Stimulated activated naive CD4-positive, alpha-beta T cell (primary cell): ENCODE measurements around the gene PPP1CB.
A peak's percentile ranks its signal among the peaks of the same experiment; 100 is the strongest.
"Not testable (repeated sequence)": the region's sequence is repeated elsewhere in the genome, so short reads cannot be mapped to it uniquely, and the experiment has no call there.

Source experiments
- DNase-seq, 6 experiments: peaks; one replicate each; lab custom pipeline; 2025; lab: John Stamatoyannopoulos, UW

PPP1CB gene

DNA sequence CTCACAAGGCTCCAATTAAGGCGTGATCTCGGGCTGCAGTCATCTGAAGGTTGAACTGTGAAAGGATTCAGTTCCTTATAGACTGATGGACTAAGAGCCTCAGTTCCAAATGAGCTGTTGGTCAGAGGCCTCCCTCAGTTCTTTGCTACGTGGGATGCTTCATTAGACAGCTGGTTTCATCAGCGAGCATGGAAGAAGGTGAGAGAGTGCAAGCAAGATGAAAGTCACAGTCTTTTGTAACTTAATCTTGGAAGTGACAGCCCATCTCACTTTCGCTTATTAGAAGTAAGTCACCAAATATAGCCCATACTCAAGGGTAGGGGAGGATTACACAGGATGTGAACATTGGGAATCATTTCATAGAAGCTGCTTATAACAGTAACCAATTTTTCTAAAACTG is 26.8 kb downstream of the PPP1CB start:
- DNase-seq: no peak

DNA sequence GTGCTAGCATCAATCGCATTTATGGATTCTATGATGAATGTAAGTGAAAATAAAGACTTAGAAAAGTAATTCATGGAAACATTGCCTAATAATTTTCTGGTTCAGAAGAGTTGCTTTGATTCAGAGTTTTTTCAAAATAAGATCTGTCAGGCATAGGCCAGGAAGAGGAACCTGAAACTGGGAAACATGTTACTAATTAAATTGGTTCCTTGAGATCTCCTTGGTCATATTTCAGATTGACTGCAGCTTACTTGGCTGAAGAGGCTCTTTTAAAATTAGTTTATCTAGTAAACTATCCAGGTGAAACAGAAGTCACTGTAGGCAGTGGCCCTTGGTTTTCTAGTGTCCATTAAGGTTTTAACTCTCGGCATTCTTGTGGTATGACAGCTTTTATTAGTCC is 27.4 kb downstream of the PPP1CB start:
- no peak for DNase-seq

DNA sequence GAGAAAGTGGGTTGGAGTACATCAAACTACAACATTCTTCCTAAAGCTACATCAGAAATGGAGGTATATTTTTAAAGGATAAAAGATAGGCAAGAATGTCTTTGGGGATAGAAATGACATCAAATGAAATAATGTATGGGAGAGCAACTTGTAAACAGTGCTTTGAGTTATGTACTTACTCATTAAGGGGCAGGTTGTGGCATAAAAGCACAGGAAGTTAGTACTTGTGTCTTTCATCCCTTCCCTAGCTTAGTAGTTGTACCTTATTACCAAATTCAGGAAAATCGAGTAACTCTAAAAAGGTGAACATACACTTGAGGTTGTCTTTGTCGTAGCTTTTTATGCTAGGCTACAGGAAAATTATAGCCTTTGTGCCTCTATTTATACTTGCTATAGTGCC is 28.9 kb downstream of the PPP1CB start:
- DNase-seq: no peak

DNA sequence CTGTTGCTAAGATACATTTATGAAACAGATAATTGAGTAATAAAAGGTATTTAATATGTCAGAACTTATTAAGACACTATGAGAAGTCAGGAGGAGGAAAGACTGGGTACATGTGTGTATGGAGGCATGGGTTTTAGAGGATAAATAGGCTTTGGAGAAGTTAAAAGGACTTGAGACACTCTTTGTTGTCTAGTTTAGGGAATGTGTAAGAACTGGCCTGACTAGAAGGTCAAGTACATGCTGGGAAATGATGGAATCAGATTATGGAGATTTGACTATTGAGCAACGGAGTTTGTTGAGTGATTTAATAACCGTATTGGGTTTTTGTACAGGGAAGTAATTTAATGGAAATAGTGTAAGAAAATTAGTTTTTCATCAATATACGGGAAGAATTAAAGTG is 30.8 kb downstream of the PPP1CB start:
- no peak for DNase-seq

DNA sequence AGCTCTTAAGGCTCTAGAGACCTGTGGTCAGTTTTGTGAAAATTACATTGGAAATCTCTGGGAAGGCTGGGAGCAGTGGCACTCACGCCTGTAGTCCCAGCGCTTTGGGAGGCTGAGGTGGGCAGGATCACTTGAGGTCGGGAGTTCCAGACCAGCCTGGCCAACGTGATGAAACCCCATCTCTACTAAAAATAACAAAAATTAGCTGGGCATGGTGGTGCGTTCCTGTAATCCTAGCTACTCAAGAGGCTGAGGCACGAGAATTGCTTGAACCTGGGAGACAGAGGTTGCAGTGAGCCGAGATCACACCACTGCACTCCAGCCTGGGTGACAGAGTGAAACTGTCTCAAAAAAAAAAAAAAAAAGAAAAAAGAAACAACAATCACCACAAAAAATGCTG is 32.9 kb downstream of the PPP1CB start:
- not testable (repeated sequence) for DNase-seq

DNA sequence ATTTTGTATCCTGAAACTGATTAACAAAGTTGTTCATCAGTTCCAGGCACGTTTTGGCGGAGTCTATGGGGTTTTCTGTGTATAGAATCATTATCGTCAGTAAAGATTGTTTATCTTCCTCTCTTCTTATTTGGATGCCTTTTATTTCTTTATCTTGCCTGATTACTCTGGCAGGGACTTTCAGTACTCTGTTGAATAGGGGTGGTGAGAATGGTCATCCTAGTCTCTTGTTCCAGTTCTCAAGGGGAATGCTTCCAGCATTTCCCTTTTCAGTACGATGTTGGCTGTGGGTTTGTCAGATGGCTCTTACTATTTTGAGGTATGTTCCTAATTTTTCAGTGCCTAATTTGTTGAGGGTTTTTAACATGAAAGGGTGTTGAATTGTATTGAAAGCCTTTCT is 45.0 kb downstream of the PPP1CB start:
- DNase-seq: no peak

DNA sequence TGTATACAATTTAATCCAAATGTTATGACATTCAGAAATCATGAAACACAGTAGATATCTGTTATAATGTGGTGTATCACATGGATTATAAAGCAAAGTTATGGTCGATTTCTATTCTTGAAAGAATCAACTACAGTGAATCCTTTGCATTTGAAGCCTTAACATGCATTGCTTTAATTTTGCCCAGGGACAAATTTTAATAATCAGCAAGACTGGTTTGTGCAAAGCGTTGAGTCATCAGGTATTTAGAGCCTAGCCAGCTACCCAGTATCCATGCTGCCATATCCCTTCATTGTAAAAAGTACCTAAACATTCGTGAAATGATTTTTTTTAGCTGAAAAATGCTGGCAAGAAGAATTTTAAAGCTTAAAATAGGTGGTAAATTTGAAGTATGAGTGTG is 50.1 kb downstream of the PPP1CB start:
- no peak for DNase-seq

DNA sequence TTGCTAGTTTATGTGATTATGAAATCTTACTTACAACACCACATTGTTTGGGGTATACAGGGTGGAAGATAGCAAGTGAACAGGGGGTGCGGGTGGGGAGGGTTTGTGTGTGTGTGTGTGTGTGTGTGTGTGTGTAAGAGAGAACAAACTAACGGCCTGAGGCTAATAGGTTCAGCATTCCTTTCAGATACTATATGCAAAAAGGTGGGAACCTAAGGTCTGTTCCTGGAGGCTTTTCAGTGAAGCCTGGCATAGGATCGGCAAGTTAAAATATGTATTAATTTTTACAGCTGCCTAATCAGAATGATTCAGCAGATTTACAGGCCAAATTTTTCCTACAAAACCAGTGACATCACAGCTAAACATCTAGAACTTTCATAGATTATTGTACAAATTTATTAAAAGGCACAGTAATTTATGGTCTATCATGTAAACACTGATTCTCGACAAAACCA is 51.4 kb downstream of the PPP1CB start:
- DNase-seq: no peak

DNA sequence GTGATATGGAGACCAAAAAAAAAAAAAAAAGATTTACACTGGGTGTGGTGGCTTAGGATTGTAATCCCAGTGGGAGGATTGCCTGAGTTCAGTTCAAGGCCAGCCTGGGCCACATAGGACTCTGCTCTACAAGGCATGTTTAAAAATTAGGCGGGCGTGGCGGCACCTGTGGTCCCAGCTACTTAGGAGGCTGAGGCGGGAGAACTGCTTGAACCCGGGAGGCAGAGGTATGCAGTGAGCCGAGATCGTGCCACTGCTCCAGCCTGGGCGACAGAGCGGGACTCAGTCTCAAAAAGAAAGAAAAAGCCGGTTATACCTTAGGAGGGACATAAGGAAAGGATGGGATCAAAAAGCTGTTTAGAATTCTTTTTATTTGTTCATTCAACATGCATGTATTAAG is 58.3 kb downstream of the PPP1CB start:
- no peak for DNase-seq

DNA sequence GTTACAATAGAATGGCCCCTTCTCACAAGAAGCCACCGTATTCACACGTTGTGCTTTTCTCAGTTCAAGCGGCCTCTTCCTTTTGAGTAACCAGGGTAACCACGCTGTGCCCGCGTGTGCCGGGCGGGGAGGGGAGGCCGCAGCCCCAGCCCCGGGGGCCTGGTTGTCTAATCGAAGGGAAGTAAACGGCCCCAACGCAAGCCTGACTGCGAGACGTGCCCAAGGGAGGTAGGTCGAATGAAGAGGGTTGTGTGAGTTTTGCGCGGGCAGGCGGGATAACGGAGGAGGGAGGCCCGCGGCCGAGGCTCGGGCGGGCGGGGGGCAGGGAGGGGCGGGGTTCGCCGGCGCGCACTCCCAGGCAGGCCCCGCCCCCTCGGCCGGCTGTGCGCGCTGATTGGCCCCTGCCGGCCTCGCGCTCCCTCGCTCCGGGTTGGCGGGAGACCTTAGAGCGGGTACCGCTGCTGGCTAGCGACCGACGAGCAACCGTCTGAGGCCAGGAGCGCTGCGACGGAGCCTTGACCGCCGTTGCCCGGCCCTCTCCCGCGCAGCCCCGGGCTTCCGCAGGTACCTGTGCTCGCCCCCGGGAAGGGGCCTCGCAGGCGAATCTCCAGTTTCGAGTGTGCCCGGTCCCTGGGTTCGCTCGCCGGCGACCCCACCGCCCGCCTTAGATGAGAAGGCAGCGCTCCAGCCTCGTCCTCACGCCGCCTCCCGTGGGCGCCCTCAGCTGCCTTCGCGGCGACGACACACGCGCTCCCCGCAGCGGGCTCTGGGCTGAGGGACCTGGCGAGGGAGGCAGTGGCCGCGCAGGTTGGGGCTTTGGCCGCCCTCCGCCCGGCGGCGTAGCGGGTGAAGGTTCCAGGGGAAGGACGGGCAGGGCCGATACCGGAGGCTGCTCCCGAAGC is 59.0 kb downstream of the PPP1CB start, which contains the start of gene SPDYA:
TSS of gene SPDYA (plus strand) at position 451 of the 902 bp plus-strand sequence. CDS start 5,181 bp downstream, outside the sequence.
- DNase-seq: peak; percentile 69 to 87 (median 74)

DNA sequence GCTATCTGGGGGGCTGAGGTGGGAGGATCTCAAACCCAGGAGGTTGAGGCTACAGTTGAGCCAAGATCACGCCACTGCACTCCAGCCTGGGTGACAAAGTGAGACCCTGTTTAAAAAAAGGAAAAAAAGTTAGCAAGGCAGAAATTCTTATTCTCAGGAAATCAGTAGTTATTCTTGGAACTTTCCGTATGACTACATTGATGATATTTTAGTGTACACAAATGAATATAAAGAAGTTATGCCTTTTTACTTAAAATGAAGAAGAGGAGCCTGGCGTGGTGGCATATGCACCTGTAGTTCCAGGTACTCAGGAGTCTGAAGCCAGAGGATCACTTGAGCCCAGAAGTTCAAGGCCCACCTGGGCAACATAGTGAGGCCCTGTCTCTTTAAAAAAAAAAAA is 66.4 kb downstream of the PPP1CB start:
- DNase-seq: no peak

DNA sequence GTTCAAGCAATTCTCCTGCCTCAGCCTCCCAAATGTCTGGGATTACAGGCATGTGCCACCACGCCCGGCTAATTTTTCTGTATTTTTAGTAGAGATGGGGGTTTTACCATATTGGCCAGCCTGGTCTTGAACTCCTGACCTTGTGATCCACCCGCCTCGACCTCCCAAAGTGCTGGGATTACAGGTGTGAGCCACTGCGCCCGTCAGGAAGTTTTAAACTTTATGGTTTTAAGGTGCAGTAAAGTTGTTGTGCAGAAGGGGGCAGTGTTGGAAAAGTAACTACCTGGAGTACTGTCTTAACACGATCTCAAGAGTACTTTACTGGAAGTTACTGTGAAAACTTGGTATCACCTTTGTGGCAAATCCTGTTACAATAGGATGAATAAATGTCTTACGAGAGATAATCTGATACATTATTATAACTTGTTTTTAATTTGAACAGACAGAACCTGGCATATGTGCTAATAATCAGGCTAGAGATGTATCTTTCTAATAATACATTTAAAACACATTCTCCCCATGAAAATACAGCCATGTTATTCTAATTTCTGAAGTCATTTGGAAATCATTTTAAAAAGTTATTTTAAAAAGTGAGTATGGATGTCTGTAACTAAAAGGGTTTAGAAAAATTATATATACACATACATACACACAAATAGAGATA is 69.8 kb downstream of the PPP1CB start:
- peak in 5 of 6 experiments; percentile 22 to 77 (median 32) for DNase-seq

DNA sequence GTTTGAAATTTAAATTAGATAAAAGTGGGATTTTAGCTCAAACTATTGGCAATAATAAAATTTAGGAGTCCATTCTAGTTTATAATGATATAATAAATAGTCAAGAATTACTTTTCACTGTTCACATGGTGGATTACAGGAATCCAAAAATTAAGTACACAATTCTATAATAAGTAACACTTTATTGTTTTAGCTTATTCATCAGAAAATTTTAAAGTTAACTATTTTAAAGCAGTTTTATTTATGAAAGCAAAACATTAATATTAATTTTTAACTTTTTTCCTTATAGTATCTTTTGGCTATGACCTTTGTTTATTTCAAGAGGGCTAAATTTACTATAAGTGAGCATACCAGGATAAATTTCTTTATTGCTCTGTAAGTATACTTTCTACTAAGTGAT is 70.4 kb downstream of the PPP1CB start:
- no peak for DNase-seq

DNA sequence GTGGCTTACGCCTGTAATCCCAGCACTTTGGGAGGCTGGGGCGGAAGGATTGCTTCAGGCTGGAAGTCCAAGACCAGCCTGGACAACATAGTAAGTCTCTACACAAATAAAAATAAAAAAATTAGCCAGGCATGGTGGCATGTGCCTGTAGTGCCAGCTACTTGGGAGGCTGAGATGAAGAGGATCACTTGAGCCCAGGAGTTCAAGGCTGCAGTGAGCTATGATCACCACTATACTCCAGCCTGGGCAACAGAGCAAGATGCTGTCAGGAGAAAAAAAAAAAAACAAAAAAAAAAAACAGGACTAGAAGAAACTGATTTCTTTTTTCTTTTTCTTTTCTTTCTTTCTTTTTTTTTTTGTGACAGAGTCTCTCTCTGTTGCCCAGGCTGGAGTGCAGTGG is 72.6 kb downstream of the PPP1CB start:
- DNase-seq: no peak

DNA sequence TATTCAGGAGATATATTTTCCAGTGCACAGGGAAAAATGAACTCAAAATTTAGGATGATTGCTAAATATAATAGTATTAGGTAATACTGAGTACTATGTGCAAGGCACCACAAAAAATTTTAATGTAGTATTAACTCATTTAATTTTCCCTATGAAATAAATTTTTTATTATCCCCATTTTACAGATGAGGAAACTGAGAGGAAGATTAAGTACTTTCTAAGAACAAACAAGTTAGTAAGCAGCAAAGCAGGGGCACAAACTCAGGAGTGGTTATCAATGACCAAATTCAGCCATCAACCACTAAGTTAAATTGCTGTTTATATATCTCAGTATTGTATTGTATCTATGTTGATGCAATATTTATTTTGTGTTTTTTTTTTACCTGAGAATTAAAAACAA is 73.2 kb downstream of the PPP1CB start:
- no peak for DNase-seq

DNA sequence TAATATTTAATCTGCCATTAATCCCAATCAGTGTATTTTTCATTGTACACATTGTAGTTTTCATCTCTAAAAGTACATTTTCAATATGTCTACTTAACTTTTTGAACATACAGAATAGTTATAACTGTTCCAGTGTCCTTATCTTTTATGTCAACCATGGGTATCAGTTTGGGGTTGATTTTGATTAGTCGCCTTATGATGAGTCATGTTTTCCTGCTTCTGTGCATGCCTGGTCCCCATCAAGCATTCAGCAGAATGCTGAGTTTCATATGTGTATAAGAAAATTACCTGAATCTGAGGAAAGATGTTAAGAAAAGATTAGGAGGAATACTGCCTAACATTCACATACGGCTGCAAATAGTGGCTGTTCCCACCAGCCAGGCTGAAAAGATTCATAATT is 76.8 kb downstream of the PPP1CB start:
- no peak for DNase-seq

DNA sequence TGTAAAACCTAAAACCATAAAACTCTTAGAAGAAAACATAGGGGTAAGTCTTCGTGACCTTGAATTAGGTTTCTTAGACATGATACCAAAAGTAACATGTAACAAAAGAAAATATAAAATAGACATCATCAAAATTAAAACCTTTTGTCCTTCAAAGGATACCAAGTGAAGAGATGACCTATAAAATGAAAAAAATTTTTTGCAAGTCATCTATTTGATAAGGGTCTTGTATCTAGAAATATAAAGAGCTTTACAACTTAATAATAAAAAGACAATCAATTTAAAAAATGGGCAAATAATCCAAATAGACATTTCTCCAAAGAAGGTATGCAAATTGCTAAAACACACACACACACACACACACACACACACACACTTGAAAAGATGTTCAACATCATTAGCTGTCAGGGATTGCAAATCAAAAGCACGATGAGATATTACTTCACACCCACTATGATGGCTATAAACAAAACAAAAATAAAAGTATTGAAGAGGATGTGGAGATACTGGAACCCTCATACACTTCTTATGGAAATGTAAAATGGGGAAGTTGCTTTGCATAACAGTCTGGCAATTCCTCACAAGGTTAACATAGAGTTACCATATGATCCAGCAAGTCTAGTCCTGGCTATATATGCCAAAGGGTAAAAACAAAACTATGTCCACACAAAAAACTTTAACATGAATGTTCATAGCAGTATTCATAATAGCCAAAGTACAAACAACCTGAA is 82.3 kb downstream of the PPP1CB start:
- DNase-seq: no peak

DNA sequence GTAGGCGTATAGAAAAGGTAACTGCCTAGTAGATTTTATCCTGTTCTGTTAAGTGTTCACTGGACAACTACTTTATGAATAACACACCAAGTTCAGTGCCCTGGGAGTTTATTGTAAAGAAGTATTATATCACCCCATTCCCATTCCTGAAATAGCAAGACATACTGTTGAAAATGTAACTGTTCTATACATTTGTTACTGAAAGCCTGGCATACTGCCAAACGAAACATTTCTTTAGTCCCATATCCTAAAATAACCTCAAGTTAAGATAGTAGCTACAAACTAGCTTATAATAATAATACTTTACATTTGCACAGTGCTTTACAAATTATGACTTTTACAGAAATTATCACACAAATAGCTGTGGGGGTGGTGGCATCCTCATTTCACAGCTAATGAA is 84.2 kb downstream of the PPP1CB start:
- DNase-seq: no peak

DNA sequence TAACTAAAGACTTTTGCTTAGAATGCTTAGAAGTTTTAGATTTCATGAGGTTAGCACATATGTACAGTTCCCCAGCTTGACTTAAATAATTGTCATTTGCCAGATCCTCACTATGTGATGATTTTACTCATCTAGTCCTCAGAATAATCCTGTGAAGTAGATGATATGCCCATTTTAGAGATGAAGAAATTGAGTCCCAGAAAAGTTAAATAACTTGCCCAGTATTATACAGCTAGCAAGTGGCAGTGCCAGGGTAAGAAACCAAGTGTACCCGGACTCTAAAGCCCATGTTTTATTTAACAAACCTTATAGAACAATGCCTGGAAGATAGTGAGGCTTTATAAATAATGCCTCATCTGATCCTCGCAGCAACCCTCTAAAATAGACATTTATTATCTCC is 87.3 kb downstream of the PPP1CB start:
- DNase-seq: no peak

DNA sequence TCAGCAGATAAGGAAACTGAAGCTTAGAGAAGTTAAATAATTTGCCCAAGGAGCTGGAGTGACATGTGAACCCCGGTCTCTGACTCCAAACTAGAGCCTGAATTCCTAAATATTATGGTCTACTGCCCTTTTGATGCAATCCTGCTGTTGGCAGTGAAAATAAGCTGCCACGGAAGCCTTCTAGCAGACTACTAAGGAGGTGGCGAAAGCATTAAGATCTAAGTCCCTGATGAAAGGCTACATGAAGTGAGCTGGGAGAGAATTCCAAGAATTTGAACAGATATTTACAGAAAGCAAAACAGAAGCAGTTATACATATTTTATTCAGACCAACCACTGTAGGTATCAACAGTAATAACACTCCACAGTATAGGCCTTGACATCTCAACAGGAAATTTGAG is 90.4 kb downstream of the PPP1CB start:
- DNase-seq: no peak
